GM12864 (cell line): Measurements from ENCODE around the gene EPB41L4B.

ENCODE experiments used
- DNase-seq: peaks from one replicate; pipeline ENCODE4 v3.0.0-alpha.2; 2011; ENCODE audit warnings: low read depth
- H3K4me3 ChIP-seq: 2 replicates; pipeline ENCODE4 v1.5.1; 2011; ENCODE audit warnings: mild to moderate bottlenecking, low read depth, low read length, control low read depth
- TF ChIP-seq, protein P1 (sequence below): IDR thresholded peaks from 2 replicates; pipeline ENCODE4 v1.5.1; 2011; ENCODE audit warnings: low read depth, mild to moderate bottlenecking, moderate library complexity, low read length, control low read depth, inconsistent platforms; ENCODE audit errors: missing control alignments

Gene EPB41L4B

DNA sequence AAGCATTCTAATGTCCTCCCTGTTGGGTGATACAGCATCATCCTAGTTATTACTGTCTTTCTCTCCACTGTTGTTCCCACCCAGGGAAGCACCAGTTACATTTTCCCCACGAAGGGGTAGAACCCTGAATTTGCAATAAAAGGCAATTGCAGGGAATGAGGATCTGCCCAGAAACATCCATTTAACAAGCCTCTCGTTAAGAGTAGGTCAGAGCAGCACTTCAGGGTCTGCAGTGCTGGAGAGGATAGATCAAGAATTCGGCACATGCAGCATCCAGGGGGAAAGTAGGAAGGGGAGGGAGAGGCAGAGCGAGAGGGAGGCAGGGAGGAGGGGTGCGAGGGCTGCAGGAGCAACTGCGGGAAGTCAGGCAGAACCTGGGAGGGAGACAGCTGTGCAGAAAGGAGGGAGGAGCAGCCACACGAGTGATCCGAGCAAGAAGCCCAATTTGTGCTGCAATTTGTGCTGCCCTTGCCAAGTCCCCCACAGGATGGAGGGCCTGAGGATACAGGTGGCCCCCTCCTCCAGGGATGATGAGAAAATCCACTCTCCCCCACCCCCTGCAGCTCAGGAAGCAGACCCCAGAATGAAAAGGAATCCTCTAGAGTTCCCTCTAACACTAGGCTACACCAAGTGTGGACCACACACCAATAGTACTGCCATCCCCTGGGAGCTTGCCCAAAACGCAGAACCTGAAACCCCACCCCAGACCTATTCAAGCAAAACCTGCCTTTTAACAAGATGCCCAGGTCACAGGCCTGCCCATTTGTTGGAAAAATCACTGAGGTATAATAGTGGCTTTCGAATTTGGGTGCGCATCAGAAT is 62.2 kb downstream of the EPB41L4B start:
- TF ChIP-seq, protein P1, sequence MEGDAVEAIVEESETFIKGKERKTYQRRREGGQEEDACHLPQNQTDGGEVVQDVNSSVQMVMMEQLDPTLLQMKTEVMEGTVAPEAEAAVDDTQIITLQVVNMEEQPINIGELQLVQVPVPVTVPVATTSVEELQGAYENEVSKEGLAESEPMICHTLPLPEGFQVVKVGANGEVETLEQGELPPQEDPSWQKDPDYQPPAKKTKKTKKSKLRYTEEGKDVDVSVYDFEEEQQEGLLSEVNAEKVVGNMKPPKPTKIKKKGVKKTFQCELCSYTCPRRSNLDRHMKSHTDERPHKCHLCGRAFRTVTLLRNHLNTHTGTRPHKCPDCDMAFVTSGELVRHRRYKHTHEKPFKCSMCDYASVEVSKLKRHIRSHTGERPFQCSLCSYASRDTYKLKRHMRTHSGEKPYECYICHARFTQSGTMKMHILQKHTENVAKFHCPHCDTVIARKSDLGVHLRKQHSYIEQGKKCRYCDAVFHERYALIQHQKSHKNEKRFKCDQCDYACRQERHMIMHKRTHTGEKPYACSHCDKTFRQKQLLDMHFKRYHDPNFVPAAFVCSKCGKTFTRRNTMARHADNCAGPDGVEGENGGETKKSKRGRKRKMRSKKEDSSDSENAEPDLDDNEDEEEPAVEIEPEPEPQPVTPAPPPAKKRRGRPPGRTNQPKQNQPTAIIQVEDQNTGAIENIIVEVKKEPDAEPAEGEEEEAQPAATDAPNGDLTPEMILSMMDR, result no peak
- no peak overlapping the region for H3K4me3 ChIP-seq
- no peak for DNase-seq

DNA sequence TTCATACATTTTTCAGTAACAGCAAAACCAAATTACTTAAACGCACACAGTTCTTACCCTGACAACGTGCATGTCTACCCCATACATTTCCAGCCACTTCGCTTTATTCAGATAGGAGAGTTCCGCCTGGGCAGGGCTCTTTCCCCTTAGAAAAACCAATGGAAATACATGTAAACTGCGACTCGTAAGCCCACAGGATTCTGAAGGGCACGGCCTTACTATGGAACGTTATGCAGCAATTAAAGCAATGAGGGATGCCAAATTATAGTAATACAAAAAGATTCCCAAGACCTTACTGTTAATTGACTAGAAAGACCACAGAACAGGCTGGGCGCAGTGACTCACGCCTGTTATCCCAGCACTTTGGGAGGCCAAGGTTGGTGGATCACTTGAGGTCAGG is 64.5 kb downstream of the EPB41L4B start:
- no peak overlapping the region for H3K4me3 ChIP-seq
- TF ChIP-seq, protein P1, result no peak
- DNase-seq, result no peak

DNA sequence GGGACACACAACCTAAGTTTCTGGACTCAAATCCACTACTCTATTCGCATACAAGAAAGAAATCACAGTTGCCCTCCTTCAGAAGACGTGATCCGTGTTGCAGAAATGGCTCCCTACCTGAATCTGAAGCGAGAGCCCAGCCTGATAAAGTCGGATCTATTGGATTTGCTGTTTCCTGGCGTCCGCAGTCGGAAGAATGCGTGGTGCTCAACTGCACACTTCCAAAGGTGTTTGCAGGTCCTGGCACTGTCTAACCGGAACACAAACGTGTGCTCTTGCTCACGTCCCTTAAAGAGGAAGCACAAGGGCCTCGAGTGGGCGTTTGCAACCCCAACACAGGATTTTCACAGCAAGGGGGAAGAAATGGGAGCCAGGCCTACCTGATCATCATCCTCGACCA is 65.5 kb downstream of the EPB41L4B start:
- H3K4me3 ChIP-seq, result no peak overlapping the region
- TF ChIP-seq, protein P1, result no peak
- DNase-seq, result no peak

DNA sequence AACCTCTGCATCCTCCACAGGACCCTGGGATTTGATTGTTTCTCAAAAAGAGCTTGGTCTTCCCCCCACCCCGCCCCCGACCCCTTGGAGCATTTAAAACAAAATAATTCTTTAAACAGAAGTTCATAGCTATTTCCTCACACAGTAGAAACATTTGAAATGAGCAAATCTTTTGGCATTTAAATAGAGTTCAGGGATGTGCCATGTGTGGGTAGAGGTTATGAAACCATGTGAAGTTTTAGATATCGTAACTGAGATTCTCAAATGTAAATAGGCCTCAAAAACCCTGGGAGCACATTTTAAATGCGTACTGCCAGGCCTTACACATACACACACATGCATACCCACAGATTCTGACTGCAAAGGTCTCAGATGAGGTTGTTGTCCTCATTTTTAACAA is 66.5 kb downstream of the EPB41L4B start:
- no peak for DNase-seq
- no peak overlapping the region for H3K4me3 ChIP-seq
- TF ChIP-seq, protein P1, result no peak

DNA sequence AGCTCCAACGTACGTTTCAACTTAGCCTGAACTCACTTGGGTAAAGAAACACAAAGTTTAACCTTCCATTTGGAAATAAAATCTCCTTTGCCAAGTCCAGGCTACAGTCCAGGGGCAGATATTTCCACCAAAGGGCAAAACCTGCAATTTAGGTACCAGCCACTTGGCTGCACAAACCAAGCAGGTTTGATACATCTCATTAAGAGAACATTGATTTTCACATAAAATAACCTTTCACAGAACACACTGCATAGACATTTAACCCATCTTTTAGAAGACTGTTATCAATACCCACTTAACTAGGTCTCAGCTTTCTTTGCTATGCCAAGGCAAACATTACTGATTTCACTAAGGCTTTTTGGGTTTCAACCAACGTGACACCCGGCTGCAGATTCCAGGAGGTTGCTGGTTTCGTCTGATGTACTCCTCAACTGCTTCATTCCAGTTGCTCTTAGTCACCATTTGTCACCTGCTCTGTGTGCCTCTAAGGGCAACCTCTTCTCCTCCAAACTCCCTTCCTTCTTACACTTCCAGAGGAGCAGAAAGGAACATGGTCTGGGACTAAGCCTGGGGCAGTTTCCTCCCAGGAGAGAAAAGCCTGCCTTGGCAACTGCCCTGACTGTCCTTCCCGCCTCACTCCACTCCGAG is 67.1 kb downstream of the EPB41L4B start:
- TF ChIP-seq, protein P1, result no peak
- DNase-seq, result no peak
- no peak overlapping the region for H3K4me3 ChIP-seq

DNA sequence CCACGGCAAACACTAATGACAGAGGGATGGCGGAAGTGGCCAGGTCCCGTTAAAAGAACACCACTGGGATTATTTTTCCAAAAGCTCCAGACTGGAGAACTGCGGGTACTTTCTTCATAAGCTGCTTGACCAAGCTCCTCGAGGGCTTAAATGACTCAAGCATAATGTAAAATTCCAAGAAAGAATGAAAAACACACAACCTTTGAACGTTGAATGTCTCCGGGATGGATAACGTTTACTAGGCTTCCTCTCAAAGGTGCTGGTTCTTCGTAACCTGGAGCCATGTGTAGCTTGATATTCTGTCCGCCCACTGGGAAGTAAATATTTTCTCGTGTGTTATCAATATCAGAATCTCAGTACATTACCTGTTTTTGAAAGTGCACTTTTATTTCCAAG is 67.6 kb downstream of the EPB41L4B start:
- TF ChIP-seq, protein P1, result no peak
- DNase-seq, result no peak
- no peak overlapping the region for H3K4me3 ChIP-seq
